Measurements from ENCODE around the gene SAP30BP. TPM values are rescaled to one million over a fixed set of nuclear protein-coding genes. Genes with fewer than 3 reads are reported as not detected.
A peak's percentile ranks its signal among the peaks of the same experiment; 100 is the strongest.

The SAP30BP gene
- polyA plus RNA-seq, 1 donor (not counting 4 experiments of a cell fraction or from before 2014, with no cell fraction given) = 99.0 TPM

- H3K9me3 ChIP-seq (ENCODE audit: control insufficient read depth, low read depth, low read length) = no peaks in the 10 kb centered on the region
- DNase-seq (ENCODE audit: low read depth, low spot score) (no peak), FAIRE-seq (no peak)
- peaks cover 69% of the 10 kb centered on the region for H3K79me2 ChIP-seq (ENCODE audit: control insufficient read depth, insufficient read depth, low read length)
- peak overlapping the region; percentile 95 for H3K27ac ChIP-seq (ENCODE audit: control insufficient read depth, insufficient read depth, low read length)
- peak overlapping the region; percentile 98 for H3K4me2 ChIP-seq (ENCODE audit: control insufficient read depth, extremely low read depth, insufficient read depth, low read depth, low read length)
- H3K27me3 ChIP-seq (ENCODE audit: control insufficient read depth, extremely low read depth, insufficient read depth, low read length) = no peaks in the 10 kb centered on the region
- H3K9ac ChIP-seq (ENCODE audit: control insufficient read depth, extremely low read depth, insufficient read depth, low read length) = peak overlapping the region; percentile 97
- peaks cover 16% of the 10 kb centered on the region for H3K4me1 ChIP-seq (ENCODE audit: control insufficient read depth, extremely low read depth, insufficient read depth, low read length)
- H3K9me1 ChIP-seq (ENCODE audit: control insufficient read depth, extremely low read depth, insufficient read depth, low read length) = no peaks in the 10 kb centered on the region
- peaks cover 14 to 39% of the 10 kb centered on the region in 2 experiments for H3K36me3 ChIP-seq (ENCODE audit: control insufficient read depth in 2 of 2, extremely low read depth in 1 of 2, insufficient read depth in 2 of 2, low read length in 2 of 2)
- H2AFZ ChIP-seq (ENCODE audit: control insufficient read depth, low read length) = no peak overlapping the region
- H3K4me3 ChIP-seq (ENCODE audit: control insufficient read depth in 2 of 3, extremely low read depth in 1 of 3, insufficient read depth in 2 of 3, low read depth in 1 of 3, low read length in 3 of 3) = peak overlapping the region; percentile 84 to 98 (median 98)
- TF ChIP-seq EZH2 (IDR thresholded peaks at IDR 0.05; ENCODE audit: low read length) = no peak
- no peak for TF ChIP-seq CTCF (optimal IDR thresholded peaks at IDR 0.05 in 1 of 3, IDR thresholded peaks at IDR 0.05 in 1 of 3, conservative IDR thresholded peaks at IDR 0.05 in 1 of 3; ENCODE audit: extremely low read depth in 1 of 3, insufficient read depth in 2 of 3, low read length in 3 of 3)
- dilution Hi-C loops (cut with MboI; ENCODE audit: extremely low pct_ligation_motif_present, low sequenced_read_pairs) = no loop called here
- H4K20me1 ChIP-seq (ENCODE audit: control insufficient read depth, extremely low read depth, insufficient read depth, low read length) = peaks cover 4% of the 10 kb centered on the region
These were observed 687 bp downstream of the SAP30BP start for GRCh38 chr17:75667825-75668224.

- no peak for TF ChIP-seq CTCF (optimal IDR thresholded peaks at IDR 0.05 in 1 of 3, IDR thresholded peaks at IDR 0.05 in 1 of 3, conservative IDR thresholded peaks at IDR 0.05 in 1 of 3; ENCODE audit: extremely low read depth in 1 of 3, insufficient read depth in 2 of 3, low read length in 3 of 3)
- no peak for TF ChIP-seq EZH2 (IDR thresholded peaks at IDR 0.05; ENCODE audit: low read length)
- Histone ChIP-seq H3K9me1 (ENCODE audit: control insufficient read depth, extremely low read depth, insufficient read depth, low read length) (no peaks in the 10 kb centered on the region), H3K4me2 (ENCODE audit: control insufficient read depth, extremely low read depth, insufficient read depth, low read depth, low read length) (peak overlapping the region; percentile 98), H2AFZ (ENCODE audit: control insufficient read depth, low read length) (no peak overlapping the region), H3K27me3 (ENCODE audit: control insufficient read depth, extremely low read depth, insufficient read depth, low read length) (no peaks in the 10 kb centered on the region), H3K27ac (ENCODE audit: control insufficient read depth, insufficient read depth, low read length) (peak overlapping the region; percentile 95), H3K9me3 (ENCODE audit: control insufficient read depth, low read depth, low read length) (no peaks in the 10 kb centered on the region), H4K20me1 (ENCODE audit: control insufficient read depth, extremely low read depth, insufficient read depth, low read length) (peaks cover 4% of the 10 kb centered on the region), H3K4me3 (ENCODE audit: control insufficient read depth in 2 of 3, extremely low read depth in 1 of 3, insufficient read depth in 2 of 3, low read depth in 1 of 3, low read length in 3 of 3) (peak overlapping the region; percentile 84 to 98 (median 98)), H3K9ac (ENCODE audit: control insufficient read depth, extremely low read depth, insufficient read depth, low read length) (peak overlapping the region; percentile 97), H3K36me3 (ENCODE audit: control insufficient read depth in 2 of 2, extremely low read depth in 1 of 2, insufficient read depth in 2 of 2, low read length in 2 of 2) (peaks cover 20 to 39% of the 10 kb centered on the region in 2 experiments), H3K79me2 (ENCODE audit: control insufficient read depth, insufficient read depth, low read length) (peaks cover 75% of the 10 kb centered on the region), H3K4me1 (ENCODE audit: control insufficient read depth, extremely low read depth, insufficient read depth, low read length) (peaks cover 16% of the 10 kb centered on the region)
- DNase-seq (ENCODE audit: low read depth, low spot score) (no peak), FAIRE-seq (no peak)
- dilution Hi-C loops (cut with MboI; ENCODE audit: extremely low pct_ligation_motif_present, low sequenced_read_pairs) = no loop called here
These were observed 1.4 kb downstream of the SAP30BP start for GRCh38 chr17:75668489-75668888.

Data from keratinocyte (primary cell).